Measurements from ENCODE around the gene FOXQ1.

FOXQ1 gene

DNA sequence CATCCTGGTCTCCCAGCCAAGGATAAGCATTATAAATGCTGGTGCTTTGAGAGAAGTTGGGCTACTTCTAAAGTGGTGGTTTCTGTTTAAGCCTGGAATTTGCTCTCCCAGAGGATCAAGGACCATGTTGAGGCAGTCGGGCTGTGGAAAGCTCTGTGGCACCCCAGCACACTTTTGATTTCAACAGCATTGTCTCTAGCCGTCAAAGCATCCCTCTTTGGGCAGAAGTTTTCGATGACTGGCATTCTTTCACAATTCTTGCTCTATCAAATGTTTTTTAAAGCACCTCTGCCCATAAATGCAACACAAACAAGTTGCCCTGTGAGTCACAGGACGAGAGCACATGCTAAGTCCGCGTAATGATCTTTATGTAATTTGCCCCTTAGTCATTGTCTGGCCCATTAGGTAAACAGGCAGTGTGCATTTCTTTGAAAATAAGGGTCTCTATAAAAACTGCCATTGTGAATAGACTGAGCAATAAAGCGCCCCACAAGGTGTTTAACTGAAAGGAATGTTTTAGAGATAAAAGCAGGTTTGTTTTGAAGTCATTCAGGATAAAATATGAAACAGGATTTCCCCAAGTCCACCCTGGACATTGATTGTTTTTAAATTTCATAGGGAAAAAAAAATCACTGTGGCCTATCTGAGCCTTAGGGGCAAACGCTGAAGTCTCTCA, 44.7 kb upstream of the FOXQ1 start:
- DNase-seq (no peak), ATAC-seq (ENCODE audit: insufficient read depth, low read depth) (no peak)
- H3K4me2 ChIP-seq (ENCODE audit: insufficient read depth, low read length), result no peak overlapping the region
- no peak overlapping the region for H3K4me3 ChIP-seq (ENCODE audit: low read depth in 1 of 2, low read length in 2 of 2)
- no peak overlapping the region for H3K27ac ChIP-seq (ENCODE audit: low read length)
- no peak overlapping the region for H2AFZ ChIP-seq (ENCODE audit: low read depth, low read length)
- no peak overlapping the region for H3K9ac ChIP-seq (ENCODE audit: low read depth, low read length)
- no peaks in the 10 kb centered on the region for H3K27me3 ChIP-seq (ENCODE audit: insufficient read depth, low read length, poor library complexity)
- TF ChIP-seq EZH2 (IDR thresholded peaks at IDR 0.05; ENCODE audit: borderline replicate concordance, low read depth, low read length, severe bottlenecking), result no peak
- TF ChIP-seq, protein P1, sequence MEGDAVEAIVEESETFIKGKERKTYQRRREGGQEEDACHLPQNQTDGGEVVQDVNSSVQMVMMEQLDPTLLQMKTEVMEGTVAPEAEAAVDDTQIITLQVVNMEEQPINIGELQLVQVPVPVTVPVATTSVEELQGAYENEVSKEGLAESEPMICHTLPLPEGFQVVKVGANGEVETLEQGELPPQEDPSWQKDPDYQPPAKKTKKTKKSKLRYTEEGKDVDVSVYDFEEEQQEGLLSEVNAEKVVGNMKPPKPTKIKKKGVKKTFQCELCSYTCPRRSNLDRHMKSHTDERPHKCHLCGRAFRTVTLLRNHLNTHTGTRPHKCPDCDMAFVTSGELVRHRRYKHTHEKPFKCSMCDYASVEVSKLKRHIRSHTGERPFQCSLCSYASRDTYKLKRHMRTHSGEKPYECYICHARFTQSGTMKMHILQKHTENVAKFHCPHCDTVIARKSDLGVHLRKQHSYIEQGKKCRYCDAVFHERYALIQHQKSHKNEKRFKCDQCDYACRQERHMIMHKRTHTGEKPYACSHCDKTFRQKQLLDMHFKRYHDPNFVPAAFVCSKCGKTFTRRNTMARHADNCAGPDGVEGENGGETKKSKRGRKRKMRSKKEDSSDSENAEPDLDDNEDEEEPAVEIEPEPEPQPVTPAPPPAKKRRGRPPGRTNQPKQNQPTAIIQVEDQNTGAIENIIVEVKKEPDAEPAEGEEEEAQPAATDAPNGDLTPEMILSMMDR (IDR thresholded peaks at IDR 0.05; ENCODE audit: borderline replicate concordance, extremely low read depth, low read length, poor library complexity, severe bottlenecking), result no peak
- peaks cover 9% of the 10 kb centered on the region for H3K9me3 ChIP-seq (ENCODE audit: insufficient read depth, low read length, severe bottlenecking)
- no peaks in the 10 kb centered on the region for H3K4me1 ChIP-seq (ENCODE audit: insufficient read depth, low read length)
- H3K79me2 ChIP-seq (ENCODE audit: insufficient read depth, low read length), result no peaks in the 10 kb centered on the region
- H3K36me3 ChIP-seq (ENCODE audit: insufficient read depth, low read length), result no peaks in the 10 kb centered on the region
- H4K20me1 ChIP-seq (ENCODE audit: insufficient read depth, low read length), result no peaks in the 10 kb centered on the region

DNA sequence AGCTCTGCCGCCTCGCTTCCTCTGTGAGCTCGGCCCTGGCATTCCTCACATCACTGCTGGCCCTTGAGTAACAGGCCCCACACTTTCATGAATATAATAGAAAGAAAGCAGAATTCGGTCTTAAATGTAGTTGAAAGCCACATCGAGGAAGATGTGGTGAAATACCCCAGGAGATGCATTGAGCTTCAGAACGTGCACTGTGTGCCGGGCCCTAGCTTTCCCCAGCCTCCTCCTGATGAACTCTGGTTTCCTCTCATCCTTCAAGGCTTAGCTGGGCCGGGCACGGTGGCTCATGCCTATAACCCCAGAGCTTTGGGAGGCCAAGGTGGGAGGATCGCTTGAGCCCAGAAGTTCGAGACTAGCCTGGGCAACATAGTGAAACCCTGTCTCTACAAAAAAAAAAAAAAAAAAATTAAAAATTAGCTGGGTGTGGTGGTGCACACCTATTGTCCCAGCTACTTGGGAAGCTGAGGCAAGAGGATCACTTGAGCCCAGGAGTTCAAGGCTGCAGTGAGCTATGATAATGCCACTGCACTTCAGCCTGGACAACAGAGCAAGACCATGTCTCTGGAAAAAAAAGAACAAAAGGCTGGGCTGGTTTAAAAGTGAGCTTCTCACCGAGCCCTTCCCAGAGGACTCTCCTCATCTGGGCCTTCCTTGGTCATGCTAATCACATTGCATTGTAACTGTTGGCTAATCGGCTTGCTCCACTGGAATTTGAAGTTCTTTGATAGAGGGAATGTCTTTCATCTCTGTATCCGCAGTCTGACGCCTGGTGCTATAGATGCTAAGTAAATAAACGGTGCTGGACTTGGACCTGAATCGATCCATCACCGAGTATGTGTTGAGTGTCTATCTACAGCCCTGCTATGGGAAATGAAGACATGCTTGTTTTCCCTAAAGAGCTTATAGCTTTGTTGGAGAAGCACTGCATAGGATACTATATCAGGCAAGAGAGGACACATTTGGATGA, 43.8 kb upstream of the FOXQ1 start:
- no peaks in the 10 kb centered on the region for H3K4me1 ChIP-seq (ENCODE audit: insufficient read depth, low read length)
- H3K4me3 ChIP-seq (ENCODE audit: low read depth in 1 of 2, low read length in 2 of 2), result no peak overlapping the region
- H3K9me3 ChIP-seq (ENCODE audit: insufficient read depth, low read length, severe bottlenecking), result peaks cover 17% of the 10 kb centered on the region
- no peak for DNase-seq
- H2AFZ ChIP-seq (ENCODE audit: low read depth, low read length), result no peak overlapping the region
- H3K27me3 ChIP-seq (ENCODE audit: insufficient read depth, low read length, poor library complexity), result no peaks in the 10 kb centered on the region
- H4K20me1 ChIP-seq (ENCODE audit: insufficient read depth, low read length), result no peaks in the 10 kb centered on the region
- no peak overlapping the region for H3K9ac ChIP-seq (ENCODE audit: low read depth, low read length)
- no peak for ATAC-seq (ENCODE audit: insufficient read depth, low read depth)
- H3K36me3 ChIP-seq (ENCODE audit: insufficient read depth, low read length), result no peaks in the 10 kb centered on the region
- H3K4me2 ChIP-seq (ENCODE audit: insufficient read depth, low read length), result no peak overlapping the region
- no peak overlapping the region for H3K27ac ChIP-seq (ENCODE audit: low read length)
- no peaks in the 10 kb centered on the region for H3K79me2 ChIP-seq (ENCODE audit: insufficient read depth, low read length)
- no peak for TF ChIP-seq EZH2 (IDR thresholded peaks at IDR 0.05; ENCODE audit: borderline replicate concordance, low read depth, low read length, severe bottlenecking)
- TF ChIP-seq, protein P1 (IDR thresholded peaks at IDR 0.05; ENCODE audit: borderline replicate concordance, extremely low read depth, low read length, poor library complexity, severe bottlenecking), result no peak

DNA sequence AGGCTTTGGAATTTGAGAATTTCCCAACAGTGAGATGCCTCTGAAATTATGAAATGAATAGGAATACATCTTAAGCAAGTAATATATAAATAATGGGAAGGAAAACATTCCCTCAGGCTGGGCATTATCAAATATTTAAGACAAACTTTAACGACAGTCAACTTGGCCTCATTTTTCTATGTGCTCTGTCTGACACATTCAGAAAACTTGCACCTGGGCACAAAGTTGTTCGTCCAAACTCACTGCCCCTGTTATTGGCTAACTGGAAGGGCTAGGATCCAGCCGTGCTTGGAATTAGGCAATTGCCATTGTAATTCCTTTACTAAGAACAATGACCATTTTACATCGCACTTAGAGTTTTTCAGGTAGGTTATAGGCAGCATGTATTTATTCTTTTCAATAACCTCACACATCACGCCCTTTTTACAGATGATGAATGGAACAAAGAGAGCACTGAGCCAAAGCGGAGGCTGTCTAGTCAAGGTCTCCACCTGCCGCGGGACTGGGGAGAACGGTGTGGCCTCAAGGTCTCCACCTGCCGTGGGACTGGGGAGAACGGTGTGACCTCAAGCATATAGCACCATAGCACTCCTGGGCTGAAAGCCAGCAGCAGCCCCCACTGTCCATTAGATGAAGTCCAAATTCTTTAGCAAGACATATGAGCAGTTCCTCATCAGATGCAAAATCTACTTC, 40.7 kb upstream of the FOXQ1 start:
- no peak overlapping the region for H2AFZ ChIP-seq (ENCODE audit: low read depth, low read length)
- ATAC-seq (ENCODE audit: insufficient read depth, low read depth) (no peak), DNase-seq (no peak)
- H3K36me3 ChIP-seq (ENCODE audit: insufficient read depth, low read length), result no peaks in the 10 kb centered on the region
- no peak overlapping the region for H3K4me2 ChIP-seq (ENCODE audit: insufficient read depth, low read length)
- no peak overlapping the region for H3K4me3 ChIP-seq (ENCODE audit: low read depth in 1 of 2, low read length in 2 of 2)
- no peaks in the 10 kb centered on the region for H3K4me1 ChIP-seq (ENCODE audit: insufficient read depth, low read length)
- H3K9ac ChIP-seq (ENCODE audit: low read depth, low read length), result no peak overlapping the region
- no peaks in the 10 kb centered on the region for H4K20me1 ChIP-seq (ENCODE audit: insufficient read depth, low read length)
- peaks cover 17% of the 10 kb centered on the region for H3K9me3 ChIP-seq (ENCODE audit: insufficient read depth, low read length, severe bottlenecking)
- H3K27ac ChIP-seq (ENCODE audit: low read length), result no peak overlapping the region
- no peaks in the 10 kb centered on the region for H3K27me3 ChIP-seq (ENCODE audit: insufficient read depth, low read length, poor library complexity)
- TF ChIP-seq EZH2 (IDR thresholded peaks at IDR 0.05; ENCODE audit: borderline replicate concordance, low read depth, low read length, severe bottlenecking), result no peak
- TF ChIP-seq, protein P1 (IDR thresholded peaks at IDR 0.05; ENCODE audit: borderline replicate concordance, extremely low read depth, low read length, poor library complexity, severe bottlenecking), result no peak
- no peaks in the 10 kb centered on the region for H3K79me2 ChIP-seq (ENCODE audit: insufficient read depth, low read length)

Data from DND-41 (cell line).